Right cardiac atrium (tissue), 5 donors: ENCODE data around the gene CA10. TPM values are rescaled to one million over a fixed set of nuclear protein-coding genes. Genes with fewer than 3 reads are reported as not detected.

Experiments
- ATAC-seq, 2 donors: fragments of 200-7000 bp; cut with Tn5 transposase; one replicate each; pipeline versions ENCODE4 v1.8.0 to v1.9.1; 2020; ENCODE audit warnings: moderate library complexity in 2 of 2, mild to moderate bottlenecking in 1 of 2
- DNase-seq, 3 donors: peaks; one replicate each; pipeline ENCODE4 v3.0.0-alpha.2; 2020
- H3K27ac ChIP-seq: one replicate; pipeline ENCODE4 v1.5.1; 2013; ENCODE audit warnings: mild to moderate bottlenecking, low read length, control low read depth, moderate library complexity
- H3K27me3 ChIP-seq: one replicate; pipeline ENCODE4 v1.6.1; 2013; ENCODE audit not compliant: control insufficient read depth, insufficient read depth
- H3K4me1 ChIP-seq: one replicate; pipeline ENCODE4 v1.6.1; 2013; ENCODE audit warnings: low read length; ENCODE audit not compliant: control insufficient read depth, insufficient read depth
- H3K4me3 ChIP-seq: one replicate; pipeline ENCODE4 v1.5.1; 2013; ENCODE audit warnings: low read length, control low read depth
- H3K9me3 ChIP-seq: one replicate; pipeline ENCODE4 v1.6.1; 2013; ENCODE audit warnings: low read length; ENCODE audit not compliant: control insufficient read depth
- WGBS: extraction: QIAGEN DNeasy Blood & Tissue Kit; methylation state at CpG from one replicate; pipeline ENCODE4 v1.1.7; 2013; 5-methylcytosine and 5-hydroxymethylcytosine counted together
- intact Hi-C, 4 donors: fragments of 100-400 bp; cut with DNase I; formaldehyde crosslinking; loops; one replicate each; pipeline versions ENCODE4 v1.11.0 to v1.14.0; 2022 to 2023
- polyA plus RNA-seq: library from polyadenylated mRNA; stranded (reverse); fragments of 200-250 nt; gene quantifications from one replicate; pipeline ENCODE4 v1.2.3, GENCODE V29; 2013
- total RNA-seq, 4 donors: library from RNA; stranded (reverse); fragmentation: NEBNext Ultra II Directional; extraction: Animal tissue kit (Norgen Biotek cat#: 25700); gene quantifications; one replicate each; pipeline ENCODE4 v1.2.1, GENCODE V29; 2021
- donor health status: healthy with polysubstance abuse.
- donor health status: DM: no; HTN: yes; CAD: no.
- donor health status: DM: no; HTN: no; CAD: no.
- donor health status: DM: no; HTN: yes; CAD: no; lungs with severe emphysema.
- donor health status: DM: yes; HTN: yes; CAD: no.

The CA10 gene
- total and polyA plus RNA-seq, 5 donors = 0.05 TPM; not detected in 4

- no peak overlapping the region for H3K27ac ChIP-seq
- ATAC-seq = no peak
Measured at GRCh38 chr17:51817117-51817516, 341.4 kb downstream of the CA10 start.

GRCh38 chr17:51815097-51815496 is 343.4 kb downstream of the CA10 start:
- 60% methylated on average over 4 of the region's 4 CpGs for WGBS
- intact Hi-C loops = no loop called here
- ATAC-seq (no peak), DNase-seq (no peak)
- Histone ChIP-seq H3K9me3 (no peaks in the 10 kb centered on the region), H3K4me3 (no peak overlapping the region), H3K27me3 (no peaks in the 10 kb centered on the region), H3K4me1 (no peaks in the 10 kb centered on the region), H3K27ac (no peak overlapping the region)

More at GRCh38 chr17:51817117-51817516, 341.4 kb downstream of the CA10 start:
- Histone ChIP-seq H3K4me3 (no peak overlapping the region), H3K27me3 (no peaks in the 10 kb centered on the region), H3K9me3 (no peaks in the 10 kb centered on the region), H3K4me1 (no peaks in the 10 kb centered on the region)
- no peak for DNase-seq
- intact Hi-C loops = no loop called here

- intact Hi-C loops = no loop called here
- H3K4me3 ChIP-seq = no peak overlapping the region
Measured at GRCh38 chr17:51814521-51814920, 344.0 kb downstream of the CA10 start.

GRCh38 chr17:51813784-51814174 is 344.7 kb downstream of the CA10 start:
- no peak overlapping the region for H3K27ac ChIP-seq
- H3K4me1 ChIP-seq = no peaks in the 10 kb centered on the region
- ATAC-seq = no peak
- no peak overlapping the region for H3K4me3 ChIP-seq
- no peaks in the 10 kb centered on the region for H3K27me3 ChIP-seq
- no peak for DNase-seq
- no peaks in the 10 kb centered on the region for H3K9me3 ChIP-seq
- 78% methylated on average over 1 of the region's 1 CpG for WGBS
- intact Hi-C loops = no loop called here

More at GRCh38 chr17:51814521-51814920, 344.0 kb downstream of the CA10 start:
- H3K27me3 ChIP-seq = no peaks in the 10 kb centered on the region
- H3K9me3 ChIP-seq = no peaks in the 10 kb centered on the region
- ATAC-seq (no peak), DNase-seq (no peak)
- no peak overlapping the region for H3K27ac ChIP-seq
- H3K4me1 ChIP-seq = no peaks in the 10 kb centered on the region

- DNase-seq (no peak), ATAC-seq (no peak)
- WGBS = 81% methylated on average over 8 of the region's 8 CpGs
Measured at GRCh38 chr17:51813140-51813783, 345.3 kb downstream of the CA10 start.

GRCh38 chr17:51807460-51807859 is 351.1 kb downstream of the CA10 start:
- 97% methylated on average over 3 of the region's 3 CpGs for WGBS
- Histone ChIP-seq H3K4me1 (no peaks in the 10 kb centered on the region), H3K27ac (no peak overlapping the region), H3K9me3 (no peaks in the 10 kb centered on the region), H3K4me3 (no peak overlapping the region), H3K27me3 (no peaks in the 10 kb centered on the region)
- DNase-seq (no peak), ATAC-seq (no peak)
- intact Hi-C loops = no loop called here

More at GRCh38 chr17:51813140-51813783, 345.3 kb downstream of the CA10 start:
- no peaks in the 10 kb centered on the region for H3K4me1 ChIP-seq
- no peak overlapping the region for H3K27ac ChIP-seq
- H3K27me3 ChIP-seq = no peaks in the 10 kb centered on the region
- intact Hi-C loops = no loop called here
- no peak overlapping the region for H3K4me3 ChIP-seq
- H3K9me3 ChIP-seq = no peaks in the 10 kb centered on the region

- whole genome bisulfite sequencing = 98% methylated on average over 1 of the region's 1 CpG
- no peak overlapping the region for H3K4me3 ChIP-seq
- intact Hi-C loops = no loop called here
- DNase-seq (no peak), ATAC-seq (no peak)
- no peaks in the 10 kb centered on the region for H3K4me1 ChIP-seq
- no peaks in the 10 kb centered on the region for H3K9me3 ChIP-seq
- no peak overlapping the region for H3K27ac ChIP-seq
- no peaks in the 10 kb centered on the region for H3K27me3 ChIP-seq
Measured at GRCh38 chr17:51805765-51806164, 352.7 kb downstream of the CA10 start.

GRCh38 chr17:51805185-51805584 is 353.3 kb downstream of the CA10 start:
- DNase-seq = no peak
- H3K4me3 ChIP-seq = no peak overlapping the region
- 44% methylated on average over 2 of the region's 2 CpGs for WGBS
- intact Hi-C loops = no loop called here
- H3K27me3 ChIP-seq = no peaks in the 10 kb centered on the region
- no peaks in the 10 kb centered on the region for H3K9me3 ChIP-seq
- no peak overlapping the region for H3K27ac ChIP-seq
- ATAC-seq = no peak
- H3K4me1 ChIP-seq = no peaks in the 10 kb centered on the region

GRCh38 chr17:51803161-51803560 is 355.4 kb downstream of the CA10 start:
- intact Hi-C loops = no loop called here

GRCh38 chr17:51802544-51802943 is 356.0 kb downstream of the CA10 start:
- ATAC-seq (no peak), DNase-seq (no peak)
- intact Hi-C loops = no loop called here
- Histone ChIP-seq H3K27me3 (no peaks in the 10 kb centered on the region), H3K27ac (no peak overlapping the region), H3K9me3 (no peaks in the 10 kb centered on the region), H3K4me1 (no peaks in the 10 kb centered on the region), H3K4me3 (no peak overlapping the region)
- WGBS = 68% methylated on average over 1 of the region's 1 CpG

More at GRCh38 chr17:51803161-51803560, 355.4 kb downstream of the CA10 start:
- no peaks in the 10 kb centered on the region for H3K4me1 ChIP-seq
- H3K9me3 ChIP-seq = no peaks in the 10 kb centered on the region
- no peak overlapping the region for H3K27ac ChIP-seq
- 67% methylated on average over 4 of the region's 4 CpGs for WGBS
- no peak for DNase-seq
- H3K27me3 ChIP-seq = no peaks in the 10 kb centered on the region
- ATAC-seq = no peak
- no peak overlapping the region for H3K4me3 ChIP-seq

GRCh38 chr17:51801626-51802025 is 356.9 kb downstream of the CA10 start:
- Histone ChIP-seq H3K4me1 (no peaks in the 10 kb centered on the region), H3K27me3 (no peaks in the 10 kb centered on the region), H3K9me3 (no peaks in the 10 kb centered on the region), H3K27ac (no peak overlapping the region), H3K4me3 (no peak overlapping the region)
- ATAC-seq (no peak), DNase-seq (no peak)
- 85% methylated on average over 4 of the region's 4 CpGs for WGBS
- intact Hi-C loops = no loop called here

- Histone ChIP-seq H3K4me3 (no peak overlapping the region), H3K27me3 (no peaks in the 10 kb centered on the region), H3K27ac (no peak overlapping the region), H3K9me3 (no peaks in the 10 kb centered on the region), H3K4me1 (no peaks in the 10 kb centered on the region)
- ATAC-seq (no peak), DNase-seq (no peak)
- 91% methylated on average over 4 of the region's 4 CpGs for WGBS
- intact Hi-C loops = no loop called here
Measured at GRCh38 chr17:51799981-51800380, 358.5 kb downstream of the CA10 start.
